ENCODE results near the gene GSTK1. TPM values are rescaled to one million over a fixed set of nuclear protein-coding genes. Genes with fewer than 3 reads are reported as not detected.

GSTK1 gene
- polyA plus RNA-seq, 1 of the 3 experiments (the other 2 are of a cell fraction), result 299 TPM

- ChIA-PET POLR2A (no interaction called here), CTCF (interaction anchor here (0.7 to 7.0 kb wide), 11 partner anchors 9 to 116 kb away, joined by 3 to 60 read pairs (median 7); partner anchors contain the start of genes CLCN1 and GSTK1)
- H2AFZ ChIP-seq (ENCODE audit: low read depth), result no peak overlapping the region
- H3K9me3 ChIP-seq, result no peaks in the 10 kb centered on the region
- WGBS (ENCODE audit: low lambda C conversion rate), result 89% methylated on average over 8 of the region's 8 CpGs
- peaks cover 0 to 12% of the 10 kb centered on the region in 2 experiments; a peak in 3 of 4 replicates for H3K4me1 ChIP-seq (ENCODE audit: control insufficient read depth in 1 of 2, insufficient read depth in 2 of 2, low read depth in 1 of 2, low read length in 1 of 2)
- peaks cover 9% of the 10 kb centered on the region; the same call in 1 of the 2 replicates for H4K20me1 ChIP-seq (ENCODE audit: insufficient read depth)
- H3K9ac ChIP-seq, result no peak overlapping the region
- no peaks in the 10 kb centered on the region for H3K27me3 ChIP-seq (ENCODE audit: insufficient read depth)
- no peak overlapping the region for H3K4me2 ChIP-seq
- H3K79me2 ChIP-seq (ENCODE audit: insufficient read depth), result peaks cover 17% of the 10 kb centered on the region; the same call in 1 of the 2 replicates
- H3K4me3 ChIP-seq (ENCODE audit: low read depth in 2 of 2, low read length in 1 of 2), result no peak overlapping the region
- peaks cover 93 to 95% of the 10 kb centered on the region in 2 experiments for H3K36me3 ChIP-seq (replicated peaks in 1 of 2; ENCODE audit: control insufficient read depth in 1 of 2, insufficient read depth in 2 of 2, low read length in 1 of 2)
- no peak overlapping the region for H3K27ac ChIP-seq (ENCODE audit: low read depth in 2 of 2, low read length in 1 of 2)
- H3F3A ChIP-seq (replicated peaks; ENCODE audit: insufficient read depth), result peaks cover 6% of the 10 kb centered on the region
- TF ChIP-seq RFX5 (IDR thresholded peaks at IDR 0.05; ENCODE audit: low read length) (no peak), CHD2 (IDR thresholded peaks at IDR 0.05; ENCODE audit: low read length, partially characterized antibody) (no peak), NFIC (IDR thresholded peaks at IDR 0.05; ENCODE audit: borderline replicate concordance) (no peak), JUND (IDR thresholded peaks at IDR 0.05) (no peak), SIN3A (IDR thresholded peaks at IDR 0.05; ENCODE audit: borderline replicate concordance, low read depth, low read length) (no peak), EZH2phosphoT487 (IDR thresholded peaks at IDR 0.05; ENCODE audit: borderline replicate concordance, low read depth) (no peak), FOXJ3 (CRISPR knock-in tag; IDR thresholded peaks at IDR 0.05) (no peak), FOSL2 (IDR thresholded peaks at IDR 0.05; ENCODE audit: borderline replicate concordance, low read depth) (no peak), SMC3 (IDR thresholded peaks at IDR 0.05; ENCODE audit: low read depth, low read length) (no peak), FOXM1 (IDR thresholded peaks at IDR 0.05; ENCODE audit: low read depth) (no peak), YY1 (IDR thresholded peaks at IDR 0.05; ENCODE audit: low read depth) (no peak), MXI1 (IDR thresholded peaks at IDR 0.05; ENCODE audit: low read depth, low read length) (no peak), RAD21 (IDR thresholded peaks at IDR 0.05; ENCODE audit: low read length) (no peak), NRF1 (IDR thresholded peaks at IDR 0.05; ENCODE audit: low read depth, low read length) (no peak), POLR2AphosphoS5 (IDR thresholded peaks at IDR 0.05; ENCODE audit: low read depth, low read length) (no peak), TCF12 (IDR thresholded peaks at IDR 0.05) (no peak)
- TF ChIP-seq, protein P1, sequence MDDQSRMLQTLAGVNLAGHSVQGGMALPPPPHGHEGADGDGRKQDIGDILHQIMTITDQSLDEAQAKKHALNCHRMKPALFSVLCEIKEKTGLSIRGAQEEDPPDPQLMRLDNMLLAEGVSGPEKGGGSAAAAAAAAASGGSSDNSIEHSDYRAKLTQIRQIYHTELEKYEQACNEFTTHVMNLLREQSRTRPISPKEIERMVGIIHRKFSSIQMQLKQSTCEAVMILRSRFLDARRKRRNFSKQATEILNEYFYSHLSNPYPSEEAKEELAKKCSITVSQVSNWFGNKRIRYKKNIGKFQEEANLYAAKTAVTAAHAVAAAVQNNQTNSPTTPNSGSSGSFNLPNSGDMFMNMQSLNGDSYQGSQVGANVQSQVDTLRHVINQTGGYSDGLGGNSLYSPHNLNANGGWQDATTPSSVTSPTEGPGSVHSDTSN (IDR thresholded peaks at IDR 0.05), result no peak
- TF ChIP-seq, protein P2, sequence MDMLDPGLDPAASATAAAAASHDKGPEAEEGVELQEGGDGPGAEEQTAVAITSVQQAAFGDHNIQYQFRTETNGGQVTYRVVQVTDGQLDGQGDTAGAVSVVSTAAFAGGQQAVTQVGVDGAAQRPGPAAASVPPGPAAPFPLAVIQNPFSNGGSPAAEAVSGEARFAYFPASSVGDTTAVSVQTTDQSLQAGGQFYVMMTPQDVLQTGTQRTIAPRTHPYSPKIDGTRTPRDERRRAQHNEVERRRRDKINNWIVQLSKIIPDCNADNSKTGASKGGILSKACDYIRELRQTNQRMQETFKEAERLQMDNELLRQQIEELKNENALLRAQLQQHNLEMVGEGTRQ (IDR thresholded peaks at IDR 0.05; ENCODE audit: borderline replicate concordance, low read depth, low read length), result no peak
- TF ChIP-seq, protein P3, sequence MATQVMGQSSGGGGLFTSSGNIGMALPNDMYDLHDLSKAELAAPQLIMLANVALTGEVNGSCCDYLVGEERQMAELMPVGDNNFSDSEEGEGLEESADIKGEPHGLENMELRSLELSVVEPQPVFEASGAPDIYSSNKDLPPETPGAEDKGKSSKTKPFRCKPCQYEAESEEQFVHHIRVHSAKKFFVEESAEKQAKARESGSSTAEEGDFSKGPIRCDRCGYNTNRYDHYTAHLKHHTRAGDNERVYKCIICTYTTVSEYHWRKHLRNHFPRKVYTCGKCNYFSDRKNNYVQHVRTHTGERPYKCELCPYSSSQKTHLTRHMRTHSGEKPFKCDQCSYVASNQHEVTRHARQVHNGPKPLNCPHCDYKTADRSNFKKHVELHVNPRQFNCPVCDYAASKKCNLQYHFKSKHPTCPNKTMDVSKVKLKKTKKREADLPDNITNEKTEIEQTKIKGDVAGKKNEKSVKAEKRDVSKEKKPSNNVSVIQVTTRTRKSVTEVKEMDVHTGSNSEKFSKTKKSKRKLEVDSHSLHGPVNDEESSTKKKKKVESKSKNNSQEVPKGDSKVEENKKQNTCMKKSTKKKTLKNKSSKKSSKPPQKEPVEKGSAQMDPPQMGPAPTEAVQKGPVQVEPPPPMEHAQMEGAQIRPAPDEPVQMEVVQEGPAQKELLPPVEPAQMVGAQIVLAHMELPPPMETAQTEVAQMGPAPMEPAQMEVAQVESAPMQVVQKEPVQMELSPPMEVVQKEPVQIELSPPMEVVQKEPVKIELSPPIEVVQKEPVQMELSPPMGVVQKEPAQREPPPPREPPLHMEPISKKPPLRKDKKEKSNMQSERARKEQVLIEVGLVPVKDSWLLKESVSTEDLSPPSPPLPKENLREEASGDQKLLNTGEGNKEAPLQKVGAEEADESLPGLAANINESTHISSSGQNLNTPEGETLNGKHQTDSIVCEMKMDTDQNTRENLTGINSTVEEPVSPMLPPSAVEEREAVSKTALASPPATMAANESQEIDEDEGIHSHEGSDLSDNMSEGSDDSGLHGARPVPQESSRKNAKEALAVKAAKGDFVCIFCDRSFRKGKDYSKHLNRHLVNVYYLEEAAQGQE (IDR thresholded peaks at IDR 0.05; ENCODE audit: low read depth, low read length), result no peak
- no peak for DNase-seq
- H3K9me2 ChIP-seq, result no peaks in the 10 kb centered on the region
Measured at GRCh38 chr7:143300959-143301935, 38.0 kb downstream of the GSTK1 start.
